ENCODE results near the gene MFSD11.
"Not testable (repeated sequence)": the region's sequence is repeated elsewhere in the genome, so short reads cannot be mapped to it uniquely, and the experiment has no call there.

Gene MFSD11

GRCh38 chr17:76709077-76709950 is 28.6 kb upstream of the MFSD11 start:
- peak; percentile 80 for DNase-seq

DNA sequence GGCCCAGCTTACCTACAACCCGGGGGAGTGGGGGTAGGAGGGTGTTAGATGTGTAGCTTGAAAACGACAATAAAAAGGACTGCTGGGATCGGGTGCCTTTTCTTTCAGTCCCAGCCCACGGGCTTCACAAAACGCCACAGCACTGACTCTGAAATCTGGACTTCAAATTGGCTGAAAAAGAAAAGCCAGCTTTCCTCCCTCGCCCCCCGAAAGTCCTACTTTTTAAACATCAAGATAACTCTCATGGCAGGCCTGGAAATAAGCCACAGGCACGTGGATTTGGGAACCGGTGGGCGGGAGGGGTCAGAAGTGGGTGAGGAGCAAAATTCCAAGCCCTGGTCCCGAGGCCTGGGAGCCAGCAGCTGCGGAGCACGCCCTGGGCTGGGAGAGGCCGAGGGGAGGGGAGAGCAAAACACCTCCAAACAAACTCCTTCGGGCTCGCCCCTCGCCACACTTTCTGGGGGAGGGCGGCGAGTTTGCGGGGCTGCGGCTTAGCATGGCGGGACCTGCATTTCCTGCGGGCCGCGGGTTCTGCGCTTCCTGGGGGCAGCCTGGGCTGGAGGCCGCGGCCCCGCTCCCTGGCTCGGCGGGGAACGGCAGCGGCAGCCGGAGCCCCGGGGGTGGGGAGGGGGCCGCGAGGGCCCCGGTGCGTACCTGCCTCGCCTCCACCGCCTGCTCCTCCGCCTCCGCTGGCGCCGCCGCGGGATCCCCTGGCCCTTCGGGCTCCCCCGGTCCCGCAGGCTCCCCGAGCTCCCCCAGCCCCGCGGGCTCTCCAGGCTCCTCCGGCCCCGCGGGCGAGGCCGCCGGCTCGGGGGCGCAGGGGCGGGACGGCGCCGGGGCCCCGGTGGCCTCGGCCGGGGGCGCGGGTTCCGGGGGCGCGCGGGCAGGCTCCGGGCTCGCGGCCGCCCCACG is 27.7 kb upstream of the MFSD11 start:
- DNase-seq, result peak; percentile 53

DNA sequence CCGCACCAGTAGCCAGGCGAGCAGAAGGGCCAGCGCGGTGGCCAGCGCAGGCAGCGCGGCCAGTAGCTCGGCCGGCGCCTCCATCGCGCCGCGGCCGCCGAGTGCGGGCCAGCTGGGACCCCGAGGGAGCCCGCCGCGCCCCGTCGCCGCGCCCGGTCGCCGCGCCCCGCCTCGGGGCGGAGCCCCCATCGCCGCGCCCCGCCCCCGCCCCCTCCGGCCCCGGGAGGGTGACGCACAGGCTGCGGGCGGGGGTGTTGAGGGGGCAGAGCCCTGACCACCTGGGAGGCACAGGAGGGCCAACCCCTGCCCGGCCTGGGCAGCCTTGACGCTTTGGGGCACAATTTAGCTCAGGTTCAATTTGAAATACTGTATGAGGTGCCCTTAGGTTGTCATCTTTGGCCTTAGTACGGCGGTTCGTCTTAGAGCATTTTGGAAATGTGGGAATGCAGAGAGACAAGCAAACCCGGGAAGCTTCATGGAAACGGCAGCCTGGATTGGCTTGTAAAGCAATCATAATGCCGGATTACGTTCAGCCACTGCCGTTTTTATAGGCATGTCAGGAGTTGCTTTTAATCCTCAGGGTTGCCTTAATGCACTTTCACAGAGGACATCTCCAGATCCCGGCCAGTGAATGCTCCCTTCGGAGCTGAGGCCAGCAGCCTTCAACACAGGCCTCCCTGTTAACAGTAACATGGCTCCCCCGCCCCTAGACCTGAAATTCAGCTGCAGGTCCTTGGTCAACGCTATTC is 26.9 kb upstream of the MFSD11 start, which contains the start of gene MXRA7:
Gene MXRA7 (minus strand): TSS at position 103 of the 749 bp plus-strand sequence. CDS start 19 bp downstream, at position 84.
- peak; percentile 86 for DNase-seq

- DNase-seq, result not testable (repeated sequence)
Measured at GRCh38 chr17:76712321-76712720, 25.6 kb upstream of the MFSD11 start.

DNA sequence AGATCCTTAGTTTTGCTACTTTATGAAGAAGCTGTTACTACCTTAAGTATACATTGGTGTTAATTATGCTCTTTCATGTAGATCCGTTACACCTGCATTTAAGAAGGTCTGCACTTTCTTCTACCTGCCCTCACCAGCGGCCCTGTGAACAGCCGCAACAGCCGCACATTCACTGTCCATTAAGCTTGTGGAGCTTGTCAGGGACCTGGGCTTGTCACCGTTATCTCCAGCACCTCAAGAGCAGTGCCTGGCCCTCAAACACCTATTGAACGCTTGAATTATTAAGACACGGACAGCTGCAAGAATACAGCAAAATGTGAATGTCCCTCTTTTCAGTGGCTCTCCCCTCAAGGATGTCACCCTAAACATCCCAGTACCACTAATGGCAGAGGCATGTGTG is 24.2 kb upstream of the MFSD11 start:
- DNase-seq, result no peak

DNA sequence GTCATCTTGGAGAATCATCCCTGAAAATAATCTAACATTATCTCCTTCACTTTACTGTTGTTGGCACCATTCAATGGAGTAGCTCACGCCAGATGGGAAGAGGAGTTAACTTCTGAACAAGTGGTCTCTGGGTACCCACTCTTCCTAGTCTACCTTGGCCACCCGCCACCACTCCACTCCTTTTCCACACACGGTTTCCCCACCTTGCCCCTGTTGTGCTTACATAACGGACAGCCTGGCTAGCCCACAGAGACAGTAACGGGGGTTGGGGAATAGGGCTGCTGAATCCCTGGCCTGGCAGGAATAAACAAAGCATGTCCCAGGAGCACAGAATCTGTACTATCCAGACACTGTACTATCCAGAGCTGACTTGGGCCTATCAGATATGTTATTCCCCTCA is 23.6 kb upstream of the MFSD11 start:
- no peak for DNase-seq

- peak; percentile 80 for DNase-seq
Measured at GRCh38 chr17:76714822-76715495, 23.0 kb upstream of the MFSD11 start.

DNA sequence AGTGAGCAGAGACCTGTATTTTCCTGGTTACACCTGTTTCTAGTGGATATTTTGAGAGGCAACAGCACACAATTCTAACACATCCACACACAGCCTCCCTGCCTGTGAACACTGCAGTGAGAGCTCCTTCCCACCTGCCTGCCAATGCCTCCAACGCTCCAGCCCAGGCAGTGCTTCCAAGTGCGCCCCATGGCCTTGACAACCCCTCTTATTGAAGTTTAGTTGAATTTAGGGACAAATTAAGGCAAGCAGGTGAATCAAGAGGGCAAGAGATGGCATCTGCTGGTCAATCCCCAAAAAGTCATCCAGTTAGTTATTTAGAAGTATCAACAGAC is 22.5 kb upstream of the MFSD11 start:
- DNase-seq, result no peak

DNA sequence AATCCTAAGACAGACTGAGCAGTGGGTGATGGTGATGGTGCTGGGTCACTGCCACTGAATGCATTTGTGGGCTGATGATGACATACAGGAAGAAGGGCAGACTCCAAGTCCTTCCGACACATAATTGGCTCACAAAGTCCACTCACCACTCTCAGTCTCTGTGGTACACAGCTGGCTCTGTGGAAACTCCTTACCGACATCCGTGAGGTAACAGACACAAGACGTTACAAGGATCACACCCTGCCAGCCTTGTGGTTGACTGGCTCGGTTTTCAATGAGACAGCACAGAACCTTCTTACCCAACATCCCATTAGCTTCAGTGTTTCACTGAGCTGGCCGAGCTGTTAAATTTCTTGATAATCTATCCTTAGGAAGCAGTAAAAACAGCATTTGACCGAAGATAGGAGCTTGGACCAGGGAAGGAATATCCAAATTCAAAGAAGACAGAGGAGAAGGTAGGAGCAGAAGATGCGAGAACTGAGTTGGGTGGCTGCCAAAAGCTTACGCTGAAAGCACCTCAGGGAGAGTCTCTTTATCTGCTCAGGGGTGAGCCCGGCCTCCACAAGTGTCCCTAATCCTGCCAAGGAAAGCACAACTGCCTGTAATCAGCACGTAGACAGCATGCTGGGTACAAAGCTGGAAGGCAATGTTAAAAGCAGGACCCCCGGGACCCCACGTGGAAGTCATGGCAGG is 21.6 kb upstream of the MFSD11 start:
- peak; percentile 73 for DNase-seq

GRCh38 chr17:76716839-76717215 is 21.1 kb upstream of the MFSD11 start:
- DNase-seq, result no peak

DNA sequence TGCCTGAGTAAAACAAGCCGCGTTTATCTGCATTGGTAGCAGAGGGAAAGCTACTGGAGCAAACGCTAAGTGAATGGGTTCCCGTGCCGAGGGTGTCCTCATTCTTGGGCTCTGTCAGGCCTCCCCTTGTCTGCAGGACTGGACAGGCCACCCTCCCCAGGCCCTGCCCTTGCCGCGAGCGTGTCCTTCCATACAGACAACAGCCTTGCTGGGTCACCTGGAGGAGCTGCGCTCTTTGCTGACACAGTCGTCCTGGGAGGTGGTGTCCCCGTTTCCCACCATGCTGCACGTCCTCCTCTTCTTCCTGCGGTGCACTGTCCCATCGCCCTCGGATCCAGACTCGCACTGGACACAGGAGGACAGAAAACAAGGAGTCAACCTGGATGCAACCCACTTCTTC is 19.4 kb upstream of the MFSD11 start:
- DNase-seq, result no peak

DNA sequence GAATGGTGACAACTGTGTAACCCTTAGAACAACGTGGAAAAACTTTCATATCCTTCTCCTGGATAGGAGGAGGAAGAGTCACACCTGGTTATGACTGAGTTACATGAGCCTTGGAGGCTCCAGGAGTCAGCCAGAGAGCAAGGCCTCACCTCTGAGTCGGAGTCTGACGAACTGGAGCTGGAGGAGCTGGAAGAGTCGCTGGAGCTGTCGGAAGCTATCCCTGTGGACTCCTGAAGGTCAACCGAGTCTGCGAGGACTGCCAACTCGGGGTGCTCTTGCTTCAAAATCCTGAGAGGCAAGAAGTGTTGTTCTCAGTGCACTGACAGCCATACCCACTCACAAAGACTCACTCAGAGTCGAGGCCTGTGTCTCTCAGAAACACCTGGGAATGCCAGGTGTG is 17.7 kb upstream of the MFSD11 start:
- no peak for DNase-seq

GRCh38 chr17:76720941-76721340 is 17.0 kb upstream of the MFSD11 start:
- DNase-seq, result no peak

DNA sequence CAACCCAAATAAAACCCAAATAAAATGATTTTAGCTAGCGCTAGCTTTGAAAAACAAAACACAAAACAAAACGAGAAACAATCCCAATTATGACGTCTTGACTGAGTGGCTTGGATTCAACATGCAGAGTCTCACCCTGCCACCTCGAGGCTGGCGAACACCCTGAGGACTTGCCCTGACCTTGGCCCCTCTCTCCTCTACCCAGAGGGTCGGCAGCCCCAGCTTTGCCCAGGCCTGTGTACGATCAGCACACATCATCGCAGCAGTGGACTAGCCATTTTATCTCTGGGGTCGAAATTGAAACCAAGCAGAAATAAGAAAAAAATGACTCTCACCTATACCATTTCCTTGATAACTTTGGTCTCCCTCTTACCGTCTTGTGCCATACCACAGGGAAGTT is 16.5 kb upstream of the MFSD11 start:
- no peak for DNase-seq

DNA sequence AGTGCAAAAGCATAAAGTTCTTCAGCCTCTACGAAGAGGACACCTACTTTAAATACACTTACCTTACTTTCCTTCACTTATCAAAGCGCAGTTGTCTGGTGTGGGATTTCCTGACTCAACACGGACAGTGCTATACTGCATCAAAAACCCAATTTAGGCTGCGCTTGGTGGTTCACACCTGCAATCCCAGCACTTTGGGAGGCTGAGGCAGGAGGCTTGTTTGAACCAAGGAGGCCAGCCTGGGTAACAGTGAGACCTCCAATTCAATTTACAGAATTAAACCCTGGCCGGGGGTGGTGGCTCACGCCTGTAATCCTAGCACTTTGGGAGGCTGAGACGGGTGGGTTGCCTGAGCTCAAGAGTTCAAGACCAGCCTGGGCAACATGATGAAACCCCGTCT is 15.6 kb upstream of the MFSD11 start:
- no peak for DNase-seq

- not testable (repeated sequence) for DNase-seq
Measured at GRCh38 chr17:76722977-76723376, 14.9 kb upstream of the MFSD11 start.

DNA sequence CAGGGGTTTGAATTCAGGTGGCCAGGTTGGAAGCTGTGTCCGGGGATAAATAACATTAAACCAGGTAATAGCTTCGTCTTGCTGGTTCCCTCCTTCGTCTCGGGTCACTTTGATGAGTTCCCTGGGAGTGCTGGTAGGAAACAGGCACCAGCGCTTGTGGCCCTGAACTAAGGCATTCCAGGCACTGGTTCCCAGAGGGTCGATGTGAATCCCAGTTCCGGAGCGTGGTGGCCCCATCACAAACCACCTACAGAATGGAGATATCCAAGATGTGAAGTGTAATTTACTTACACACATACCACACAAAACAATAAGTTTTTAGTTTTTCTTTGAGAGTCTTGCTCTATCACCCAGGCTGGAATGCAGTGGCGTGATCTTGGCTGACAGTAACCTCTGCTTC is 14.1 kb upstream of the MFSD11 start:
- DNase-seq, result no peak

GRCh38 chr17:76725580-76726230 is 12.2 kb upstream of the MFSD11 start:
- peak; percentile 76 for DNase-seq

DNA sequence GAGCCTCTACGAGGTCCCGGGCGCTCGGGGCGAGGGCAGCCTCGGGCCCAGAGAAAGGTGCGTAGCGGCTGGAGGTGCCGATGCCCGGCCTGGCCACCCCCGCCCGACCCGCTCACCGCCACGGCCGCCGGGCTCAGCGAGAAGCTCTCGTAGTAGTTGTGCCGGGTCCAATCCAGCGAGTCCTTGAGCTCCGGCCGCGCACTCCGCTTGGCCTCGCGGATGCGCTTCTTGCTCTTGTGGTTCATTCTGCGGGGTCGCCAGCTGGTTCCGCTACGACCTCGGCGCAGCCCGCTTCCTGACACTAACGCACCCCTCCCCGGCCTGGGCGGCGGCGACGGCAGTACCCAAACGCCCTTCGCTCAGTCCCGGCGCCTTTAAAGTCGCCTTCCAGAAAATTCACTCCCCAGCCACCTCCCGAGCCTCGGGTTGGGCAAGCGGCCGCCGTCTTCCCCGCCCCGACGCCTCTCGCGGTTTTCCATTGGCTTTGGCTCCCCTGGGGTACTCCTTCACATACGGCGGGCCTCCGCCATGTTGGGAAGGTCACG is 11.6 kb upstream of the MFSD11 start, which contains the start of gene JMJD6:
Gene JMJD6 (minus strand): TSS at position 376 of the 545 bp plus-strand sequence. CDS start 131 bp downstream, at position 245.
- peak; percentile 99 for DNase-seq

- peak; percentile 90 for DNase-seq
Measured at GRCh38 chr17:76726776-76727718, 10.9 kb upstream of the MFSD11 start, which contains the start of gene METTL23. Gene METTL23, plus strand, starts transcription at chr17:76726839. Its CDS starts 2,872 bp downstream, at chr17:76729711.
